Mesendoderm (in vitro differentiated cells): ENCODE measurements around the gene NHSL2. TPM values are rescaled to one million over a fixed set of nuclear protein-coding genes. Genes with fewer than 3 reads are reported as not detected.
"Not testable (repeated sequence)": the region's sequence is repeated elsewhere in the genome, so short reads cannot be mapped to it uniquely, and the experiment has no call there.

Experiments used
- DNase-seq: peaks from one replicate; pipeline ENCODE4 v3.0.0; 2013
- H2AK5ac ChIP-seq: 2 replicates; pipeline ENCODE4 v1.6.1; 2013; ENCODE audit warnings: low read length, inconsistent platforms
- H2BK120ac ChIP-seq: 2 replicates; pipeline ENCODE4 v1.6.1; 2013; ENCODE audit warnings: low read depth, mild to moderate bottlenecking, low read length, moderate library complexity, mixed read lengths
- H2BK15ac ChIP-seq: replicated peaks from 2 replicates; pipeline ENCODE4 v1.6.1; 2013; ENCODE audit warnings: low read depth, mild to moderate bottlenecking, moderate library complexity
- H2BK5ac ChIP-seq: 2 replicates; pipeline ENCODE4 v1.6.1; 2013; ENCODE audit warnings: low read length, inconsistent platforms
- H3K18ac ChIP-seq: 2 replicates; pipeline ENCODE4 v1.6.1; 2013; ENCODE audit warnings: mild to moderate bottlenecking, low read length, mixed read lengths
- H3K23ac ChIP-seq: one replicate; pipeline ENCODE4 v1.6.1; 2013; ENCODE audit warnings: low read length
- H3K27ac ChIP-seq: 2 replicates; pipeline ENCODE4 v1.5.1; 2013; ENCODE audit warnings: low read depth, mild to moderate bottlenecking, inconsistent platforms, low read length, moderate library complexity
- H3K27me3 ChIP-seq: 2 replicates; pipeline ENCODE4 v1.6.1; 2013; ENCODE audit warnings: low read length, control low read depth, mild to moderate bottlenecking, inconsistent platforms; ENCODE audit not compliant: insufficient read depth, poor library complexity
- H3K36me3 ChIP-seq: 2 replicates; pipeline ENCODE4 v1.6.1; 2013; ENCODE audit warnings: low read length, inconsistent platforms; ENCODE audit not compliant: control insufficient read depth, insufficient read depth
- H3K4ac ChIP-seq: one replicate; pipeline ENCODE4 v1.6.1; 2013; ENCODE audit warnings: low read depth, mild to moderate bottlenecking, low read length, moderate library complexity
- H3K4me1 ChIP-seq: 2 replicates; pipeline ENCODE4 v1.6.1; 2013; ENCODE audit warnings: low read depth, low read length, inconsistent platforms; ENCODE audit not compliant: control insufficient read depth
- H3K4me2 ChIP-seq: 2 replicates; pipeline ENCODE4 v1.6.1; 2013; ENCODE audit warnings: low read length
- H3K4me3 ChIP-seq: 2 replicates; pipeline ENCODE4 v1.5.1; 2013; ENCODE audit warnings: mild to moderate bottlenecking, low read length
- H3K56ac ChIP-seq: one replicate; pipeline ENCODE4 v1.6.1; 2013; ENCODE audit warnings: low read length
- H3K79me1 ChIP-seq: 2 replicates; pipeline ENCODE4 v1.6.1; 2013; ENCODE audit warnings: low read length, inconsistent platforms
- H3K79me2 ChIP-seq: 2 replicates; pipeline ENCODE4 v1.6.1; 2013; ENCODE audit warnings: mild to moderate bottlenecking, low read length; ENCODE audit not compliant: control insufficient read depth, insufficient read depth
- H3K9ac ChIP-seq: 2 replicates; pipeline ENCODE4 v1.6.1; 2013; ENCODE audit warnings: low read length, inconsistent platforms
- H4K5ac ChIP-seq: one replicate; pipeline ENCODE4 v1.6.1; 2013; ENCODE audit warnings: low read length
- H4K8ac ChIP-seq: one replicate; pipeline ENCODE4 v1.6.1; 2013; ENCODE audit warnings: low read depth, mild to moderate bottlenecking, control low read depth, low read length, moderate library complexity
- WGBS: extraction: QIAGEN DNeasy Blood & Tissue Kit; methylation state at CpG from one replicate; pipeline ENCODE4 v1.1.7; 2013; ENCODE audit warnings: low lambda C conversion rate, missing lambda C conversion rate; ENCODE audit not compliant: insufficient coverage; ENCODE audit errors: extremely low coverage; 5-methylcytosine and 5-hydroxymethylcytosine counted together
- polyA plus RNA-seq, 2 experiments: library from polyadenylated mRNA; stranded (reverse); fragments of 200-250 nt; gene quantifications; one replicate each; pipeline ENCODE4 v1.2.3, GENCODE V29; 2013

Gene NHSL2
- polyA plus RNA-seq (2013, experiment 1 of 2), result 2.1 TPM
- polyA plus RNA-seq (2013, experiment 2 of 2), result 2.3 TPM

GRCh38 chrX:71910643-71910985 lies at the start of gene NHSL2:
Gene NHSL2, plus strand, starts transcription at chrX:71910845.
- H3K27me3 ChIP-seq, result no peaks in the 10 kb centered on the region
- H3K4me1 ChIP-seq, result no peaks in the 10 kb centered on the region
- no peaks in the 10 kb centered on the region for H3K36me3 ChIP-seq
- no peak within 1 kb of the TSS for H2AK5ac ChIP-seq
- peak within 1 kb of the TSS; percentile 90 for H3K56ac ChIP-seq
- H3K9ac ChIP-seq, result peak within 1 kb of the TSS; percentile 83
- peak within 1 kb of the TSS; percentile 71 for H3K18ac ChIP-seq
- H3K4ac ChIP-seq, result peak within 1 kb of the TSS; percentile 74
- no peak within 1 kb of the TSS for H4K5ac ChIP-seq
- H3K79me1 ChIP-seq, result no peaks in the 10 kb centered on the region
- H3K4me3 ChIP-seq, result peak within 1 kb of the TSS; percentile 48
- peak within 1 kb of the TSS; percentile 73 for H3K27ac ChIP-seq
- DNase-seq, result peak; percentile 66
- H2BK5ac ChIP-seq, result no peak within 1 kb of the TSS
- no CpG with 5 or more reads among the region's 26 CpGs for WGBS
- H3K23ac ChIP-seq, result no peak within 1 kb of the TSS
- no peak within 1 kb of the TSS for H2BK120ac ChIP-seq
- H4K8ac ChIP-seq, result no peak within 1 kb of the TSS
- H3K79me2 ChIP-seq, result peaks cover 11% of the 10 kb centered on the region
- H3K4me2 ChIP-seq, result peak within 1 kb of the TSS; percentile 44
- H2BK15ac ChIP-seq, result no peak within 1 kb of the TSS

DNA sequence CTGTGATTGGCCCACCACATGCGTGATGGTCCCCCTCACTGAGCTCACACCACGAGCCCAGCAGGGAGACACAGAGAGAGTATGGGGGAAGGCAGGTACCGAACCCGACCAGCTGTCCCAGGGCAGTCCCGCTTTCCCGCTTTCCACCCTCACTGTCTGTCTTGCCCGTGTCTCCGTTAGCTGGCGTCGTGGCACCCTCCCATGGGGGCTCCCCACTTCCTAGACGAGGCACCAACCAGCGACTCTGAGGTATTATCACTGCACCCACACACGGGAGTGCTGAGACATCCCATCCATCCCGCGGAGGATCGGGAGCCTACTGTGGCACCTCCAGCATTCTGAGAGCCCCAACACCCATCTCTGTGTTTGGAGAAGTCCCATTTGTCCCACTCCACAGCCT lies 43.0 kb upstream of the NHSL2 start:
- no peak overlapping the region for H4K8ac ChIP-seq
- DNase-seq, result no peak
- H2BK15ac ChIP-seq, result no peak overlapping the region
- no CpG with 5 or more reads among the region's 16 CpGs for WGBS
- no peaks in the 10 kb centered on the region for H3K36me3 ChIP-seq
- H4K5ac ChIP-seq, result no peak overlapping the region
- H3K4me2 ChIP-seq, result no peak overlapping the region
- no peak overlapping the region for H3K4ac ChIP-seq
- H3K23ac ChIP-seq, result no peak overlapping the region
- no peak overlapping the region for H2BK120ac ChIP-seq
- no peak overlapping the region for H3K56ac ChIP-seq
- H3K4me3 ChIP-seq, result no peak overlapping the region
- no peak overlapping the region for H3K18ac ChIP-seq
- H3K79me1 ChIP-seq, result no peaks in the 10 kb centered on the region
- H3K79me2 ChIP-seq, result no peaks in the 10 kb centered on the region
- no peaks in the 10 kb centered on the region for H3K27me3 ChIP-seq
- no peak overlapping the region for H2BK5ac ChIP-seq
- no peak overlapping the region for H3K27ac ChIP-seq
- H3K4me1 ChIP-seq, result peaks cover 2% of the 10 kb centered on the region
- no peak overlapping the region for H2AK5ac ChIP-seq
- H3K9ac ChIP-seq, result no peak overlapping the region

DNA sequence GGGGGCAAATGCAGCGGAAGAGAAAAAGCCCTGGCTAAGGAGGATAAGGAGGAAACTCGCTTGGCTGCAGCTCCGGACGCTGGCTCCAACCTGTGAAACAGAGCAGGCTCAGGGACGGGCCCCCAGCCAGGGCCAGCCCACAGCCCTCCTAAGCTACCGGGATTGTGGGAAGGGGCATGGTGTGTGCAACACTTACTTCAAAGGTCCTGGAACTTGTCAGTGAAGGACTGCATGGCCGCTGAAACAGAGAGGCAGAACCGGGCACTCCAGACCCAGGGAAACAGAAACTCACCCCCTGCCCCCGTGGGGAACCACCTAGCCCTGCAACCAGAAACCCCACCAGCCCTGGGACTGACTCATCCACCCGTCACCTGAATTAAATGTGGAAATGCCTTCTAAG lies 41.1 kb upstream of the NHSL2 start:
- WGBS, result no CpG with 5 or more reads among the region's 10 CpGs
- not testable (repeated sequence) for DNase-seq, H2BK120ac ChIP-seq, H2AK5ac ChIP-seq, H3K4me2 ChIP-seq, H4K8ac ChIP-seq, H3K36me3 ChIP-seq, H3K79me1 ChIP-seq, H3K79me2 ChIP-seq, H3K23ac ChIP-seq, H2BK5ac ChIP-seq, H3K56ac ChIP-seq, H3K4ac ChIP-seq, H3K9ac ChIP-seq, H3K18ac ChIP-seq, H2BK15ac ChIP-seq, H3K4me1 ChIP-seq, H3K4me3 ChIP-seq, H4K5ac ChIP-seq, H3K27ac ChIP-seq, H3K27me3 ChIP-seq

DNA sequence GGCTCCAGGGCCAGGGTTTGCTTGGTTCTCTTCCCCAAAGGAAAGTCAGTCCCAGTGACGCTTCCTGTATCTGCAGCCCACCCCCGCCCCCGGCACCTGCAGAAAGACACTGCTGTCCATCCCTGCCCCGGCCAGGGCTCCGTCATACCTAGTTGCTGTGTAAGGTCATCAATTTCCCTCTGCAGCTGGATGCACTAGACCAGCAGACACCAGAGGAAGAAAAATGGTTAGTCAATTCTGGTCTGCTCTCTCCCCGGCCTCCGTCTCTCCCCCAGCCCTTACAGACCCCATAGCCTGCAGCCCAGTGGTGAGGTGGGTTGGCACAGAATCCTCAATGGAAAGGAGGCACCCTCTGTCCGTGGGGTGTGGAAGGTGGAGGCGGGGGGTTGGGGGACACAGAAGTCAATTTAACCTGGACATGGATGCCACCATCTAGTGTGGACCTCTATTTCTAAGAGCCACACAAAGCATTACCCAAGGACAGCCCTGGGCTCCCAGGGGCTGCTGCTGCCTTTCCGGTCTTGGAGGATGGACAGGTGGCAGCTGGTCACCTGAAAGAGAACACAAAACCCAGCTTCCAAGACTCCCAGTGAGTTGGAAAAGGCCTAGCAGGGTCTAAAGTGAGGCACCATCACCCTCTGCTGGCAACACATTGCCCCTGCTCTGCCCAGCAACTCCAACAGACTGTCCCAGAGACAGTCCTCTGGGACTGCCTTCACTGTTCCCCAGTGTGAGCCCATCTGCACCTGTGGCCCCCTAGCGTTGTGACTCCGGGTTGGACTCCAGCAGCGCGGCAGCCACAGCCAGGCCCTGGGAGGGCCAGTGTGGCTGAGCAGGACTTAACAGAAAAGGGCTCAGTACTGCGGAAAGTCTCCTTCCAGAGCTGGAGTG lies 40.2 kb upstream of the NHSL2 start:
- Histone ChIP-seq H3K4me3 (no peak overlapping the region), H3K56ac (no peak overlapping the region), H2AK5ac (no peak overlapping the region), H3K27me3 (no peaks in the 10 kb centered on the region), H2BK120ac (no peak overlapping the region), H4K8ac (no peak overlapping the region), H3K79me1 (no peaks in the 10 kb centered on the region), H3K36me3 (no peaks in the 10 kb centered on the region), H2BK15ac (no peak overlapping the region), H3K4me2 (no peak overlapping the region), H3K23ac (no peak overlapping the region), H3K4ac (no peak overlapping the region), H3K18ac (no peak overlapping the region), H2BK5ac (no peak overlapping the region), H3K79me2 (no peaks in the 10 kb centered on the region), H3K4me1 (peaks cover 2% of the 10 kb centered on the region), H4K5ac (no peak overlapping the region), H3K27ac (no peak overlapping the region), H3K9ac (no peak overlapping the region)
- WGBS, result no CpG with 5 or more reads among the region's 15 CpGs
- DNase-seq, result peak; percentile 80

GRCh38 chrX:71871367-71871766 lies 39.3 kb upstream of the NHSL2 start:
- Histone ChIP-seq H3K4me1 (peaks cover 2% of the 10 kb centered on the region), H3K79me1 (no peaks in the 10 kb centered on the region), H4K8ac (no peak overlapping the region), H3K27me3 (no peaks in the 10 kb centered on the region), H4K5ac (no peak overlapping the region), H3K4ac (no peak overlapping the region), H3K9ac (no peak overlapping the region), H3K27ac (no peak overlapping the region), H2BK120ac (no peak overlapping the region), H2BK5ac (no peak overlapping the region), H3K79me2 (no peaks in the 10 kb centered on the region), H3K36me3 (no peaks in the 10 kb centered on the region), H2BK15ac (no peak overlapping the region), H2AK5ac (no peak overlapping the region), H3K56ac (peak overlapping the region; percentile 34), H3K18ac (no peak overlapping the region), H3K23ac (no peak overlapping the region), H3K4me3 (no peak overlapping the region), H3K4me2 (no peak overlapping the region)
- WGBS, result no CpG with 5 or more reads among the region's 6 CpGs
- peak; percentile 45 for DNase-seq
